ENCODE data around the gene PPM1H.

Gene PPM1H

DNA sequence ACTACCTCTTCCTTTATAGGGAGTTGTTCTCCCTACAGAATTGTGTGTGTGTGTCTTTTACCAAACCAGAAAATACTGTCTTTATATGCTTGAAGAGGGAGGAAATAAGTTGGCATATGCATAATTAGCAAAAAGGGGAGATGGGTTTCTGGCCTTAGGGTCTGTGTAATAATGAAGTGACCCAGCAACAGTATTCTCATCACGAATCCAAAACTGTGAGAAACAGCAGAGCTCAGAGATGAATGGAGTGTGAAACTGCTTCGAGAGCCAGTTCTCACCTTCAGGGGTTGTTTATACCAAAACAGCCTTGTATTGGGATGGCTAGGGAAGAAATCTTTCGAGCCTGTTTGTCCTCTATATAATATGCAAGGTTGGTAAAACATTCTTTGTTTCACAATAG, 240.8 kb downstream of the PPM1H start:
- no peak for DNase-seq (ENCODE audit: low spot score)
- H3K4ac ChIP-seq (ENCODE audit: low read length) = no peak overlapping the region
- H2BK12ac ChIP-seq (ENCODE audit: low read length) = no peak overlapping the region
- no peak overlapping the region for H2AFZ ChIP-seq (ENCODE audit: low read length)
- WGBS, 2 donors (ENCODE audit: extremely low coverage in 2 of 2, insufficient read length in 2 of 2, insufficient replicate concordance in 1 of 2) = no CpG with 5 or more reads among the region's 3 CpGs
- H3K36me3 ChIP-seq (replicated peaks in 1 of 2; ENCODE audit: control insufficient read depth in 2 of 2, insufficient read depth in 2 of 2, low read length in 2 of 2) = no peaks in the 10 kb centered on the region
- no peak overlapping the region for H3K4me3 ChIP-seq (ENCODE audit: low read length in 2 of 2)
- no peak overlapping the region for H3K9ac ChIP-seq (ENCODE audit: low read depth, low read length, poor library complexity)
- no peak overlapping the region for H2BK5ac ChIP-seq (ENCODE audit: low read length)
- no peak overlapping the region for H2AK5ac ChIP-seq (ENCODE audit: low read depth, low read length)
- no peak overlapping the region for H3K14ac ChIP-seq (ENCODE audit: low read length)
- no peaks in the 10 kb centered on the region for H3K27me3 ChIP-seq (ENCODE audit: control insufficient read depth in 3 of 3, insufficient read depth in 3 of 3, low read depth in 1 of 3, low read length in 3 of 3)
- H2BK120ac ChIP-seq (ENCODE audit: low read depth, low read length) = no peak overlapping the region
- peaks cover 0 to 3% of the 10 kb centered on the region in 2 donors for H3K4me1 ChIP-seq (ENCODE audit: control insufficient read depth in 2 of 2, insufficient read depth in 1 of 2, low read depth in 1 of 2, low read length in 2 of 2)
- H3K27ac ChIP-seq (replicated peaks; ENCODE audit: low read length) = no peak overlapping the region
- H3K4me2 ChIP-seq (ENCODE audit: insufficient read depth, low read length, poor library complexity, severe bottlenecking) = no peak overlapping the region
- no peak overlapping the region for H2BK15ac ChIP-seq (ENCODE audit: low read length)
- no peaks in the 10 kb centered on the region for H3K79me1 ChIP-seq (ENCODE audit: low read depth, low read length)
- H3K9me3 ChIP-seq (replicated peaks in 1 of 2; ENCODE audit: control insufficient read depth in 2 of 2, insufficient read depth in 1 of 2, low read depth in 1 of 2, low read length in 2 of 2) = no peaks in the 10 kb centered on the region
- no peak overlapping the region for H3K18ac ChIP-seq (ENCODE audit: low read length)
- H4K91ac ChIP-seq (ENCODE audit: low read depth, low read length, poor library complexity) = no peak overlapping the region
- H3K23ac ChIP-seq (ENCODE audit: low read depth, low read length, poor library complexity) = no peak overlapping the region
- H4K8ac ChIP-seq (ENCODE audit: low read depth, low read length) = no peak overlapping the region

DNA sequence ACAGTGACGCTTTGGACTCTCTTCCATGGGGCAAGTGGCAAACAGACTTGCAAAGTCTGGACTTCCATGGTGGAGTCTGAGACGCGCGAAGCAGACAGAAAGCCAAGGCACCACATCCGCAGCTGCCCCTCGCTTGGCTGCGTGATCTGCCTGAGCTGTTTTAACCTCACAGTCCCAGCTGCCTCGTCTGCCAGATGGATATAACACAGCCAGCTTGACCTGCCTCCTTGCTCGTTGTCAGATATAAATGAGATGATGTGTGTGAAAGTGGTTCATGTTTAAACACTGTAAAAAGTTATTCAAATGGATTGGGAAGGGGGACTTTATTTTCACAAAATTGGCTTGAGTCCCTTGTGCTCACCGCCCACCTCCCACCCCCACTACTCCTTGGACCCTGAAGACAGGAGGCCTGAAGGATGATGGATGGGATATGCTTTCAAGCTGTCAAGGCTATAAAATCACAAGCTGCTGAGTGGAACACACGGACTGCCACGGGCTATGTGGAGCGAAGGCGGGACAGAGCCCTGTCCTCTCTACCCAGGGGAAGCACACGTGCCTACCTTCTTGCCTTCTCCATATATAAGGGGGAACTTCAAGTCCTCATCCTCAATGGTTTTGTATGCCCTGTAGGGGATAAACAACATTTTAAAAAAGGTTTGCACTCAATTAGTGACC, 241.4 kb downstream of the PPM1H start:
- H3K9me3 ChIP-seq (replicated peaks in 1 of 2; ENCODE audit: control insufficient read depth in 2 of 2, insufficient read depth in 1 of 2, low read depth in 1 of 2, low read length in 2 of 2) = no peaks in the 10 kb centered on the region
- no peak overlapping the region for H2AK5ac ChIP-seq (ENCODE audit: low read depth, low read length)
- H4K91ac ChIP-seq (ENCODE audit: low read depth, low read length, poor library complexity) = no peak overlapping the region
- no peak overlapping the region for H3K14ac ChIP-seq (ENCODE audit: low read length)
- no peak overlapping the region for H3K27ac ChIP-seq (replicated peaks; ENCODE audit: low read length)
- no CpG with 5 or more reads among the region's 15 CpGs for whole genome bisulfite sequencing, 2 donors (ENCODE audit: extremely low coverage in 2 of 2, insufficient read length in 2 of 2, insufficient replicate concordance in 1 of 2)
- H3K36me3 ChIP-seq (replicated peaks in 1 of 2; ENCODE audit: control insufficient read depth in 2 of 2, insufficient read depth in 2 of 2, low read length in 2 of 2) = no peaks in the 10 kb centered on the region
- no peak overlapping the region for H2BK15ac ChIP-seq (ENCODE audit: low read length)
- no peak overlapping the region for H2AFZ ChIP-seq (ENCODE audit: low read length)
- H4K8ac ChIP-seq (ENCODE audit: low read depth, low read length) = no peak overlapping the region
- no peak overlapping the region for H3K23ac ChIP-seq (ENCODE audit: low read depth, low read length, poor library complexity)
- DNase-seq (ENCODE audit: low spot score) = no peak
- peaks cover 0 to 3% of the 10 kb centered on the region in 2 donors for H3K4me1 ChIP-seq (ENCODE audit: control insufficient read depth in 2 of 2, insufficient read depth in 1 of 2, low read depth in 1 of 2, low read length in 2 of 2)
- no peak overlapping the region for H2BK5ac ChIP-seq (ENCODE audit: low read length)
- no peak overlapping the region for H3K4me2 ChIP-seq (ENCODE audit: insufficient read depth, low read length, poor library complexity, severe bottlenecking)
- no peaks in the 10 kb centered on the region for H3K27me3 ChIP-seq (ENCODE audit: control insufficient read depth in 3 of 3, insufficient read depth in 3 of 3, low read depth in 1 of 3, low read length in 3 of 3)
- H3K79me1 ChIP-seq (ENCODE audit: low read depth, low read length) = no peaks in the 10 kb centered on the region
- no peak overlapping the region for H2BK12ac ChIP-seq (ENCODE audit: low read length)
- no peak overlapping the region for H3K9ac ChIP-seq (ENCODE audit: low read depth, low read length, poor library complexity)
- no peak overlapping the region for H3K4ac ChIP-seq (ENCODE audit: low read length)
- H3K18ac ChIP-seq (ENCODE audit: low read length) = no peak overlapping the region
- no peak overlapping the region for H3K4me3 ChIP-seq (ENCODE audit: low read length in 2 of 2)
- no peak overlapping the region for H2BK120ac ChIP-seq (ENCODE audit: low read depth, low read length)

DNA sequence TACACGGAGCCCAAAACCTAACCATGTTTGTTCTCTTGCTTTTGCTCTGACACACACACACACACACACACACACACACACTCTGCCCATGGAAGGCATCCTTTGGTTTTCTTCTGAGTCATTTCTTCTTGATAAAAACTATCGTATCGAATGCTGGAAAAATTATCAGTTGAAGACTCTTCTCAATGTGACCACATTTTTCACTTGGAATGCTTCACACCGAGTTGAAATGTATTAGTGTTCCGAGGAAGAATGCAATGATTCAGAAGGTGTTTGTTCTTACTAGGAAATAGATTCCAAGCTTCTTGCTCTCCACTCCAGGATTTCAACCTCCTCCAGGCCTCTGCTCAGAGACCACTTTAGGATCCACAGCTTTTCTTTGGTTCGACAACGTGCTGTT, 242.1 kb downstream of the PPM1H start:
- H4K91ac ChIP-seq (ENCODE audit: low read depth, low read length, poor library complexity) = no peak overlapping the region
- WGBS, 2 donors (ENCODE audit: extremely low coverage in 2 of 2, insufficient read length in 2 of 2, insufficient replicate concordance in 1 of 2) = no CpG with 5 or more reads among the region's 7 CpGs
- no peak overlapping the region for H3K27ac ChIP-seq (replicated peaks; ENCODE audit: low read length)
- no peak overlapping the region for H3K14ac ChIP-seq (ENCODE audit: low read length)
- no peak overlapping the region for H3K4ac ChIP-seq (ENCODE audit: low read length)
- H3K18ac ChIP-seq (ENCODE audit: low read length) = no peak overlapping the region
- H3K4me1 ChIP-seq (ENCODE audit: control insufficient read depth in 2 of 2, insufficient read depth in 1 of 2, low read depth in 1 of 2, low read length in 2 of 2) = peaks cover 0 to 3% of the 10 kb centered on the region in 2 donors
- H4K8ac ChIP-seq (ENCODE audit: low read depth, low read length) = no peak overlapping the region
- H3K4me2 ChIP-seq (ENCODE audit: insufficient read depth, low read length, poor library complexity, severe bottlenecking) = no peak overlapping the region
- no peaks in the 10 kb centered on the region for H3K79me1 ChIP-seq (ENCODE audit: low read depth, low read length)
- no peak overlapping the region for H3K9ac ChIP-seq (ENCODE audit: low read depth, low read length, poor library complexity)
- no peaks in the 10 kb centered on the region for H3K27me3 ChIP-seq (ENCODE audit: control insufficient read depth in 3 of 3, insufficient read depth in 3 of 3, low read depth in 1 of 3, low read length in 3 of 3)
- no peak for DNase-seq (ENCODE audit: low spot score)
- no peaks in the 10 kb centered on the region for H3K36me3 ChIP-seq (replicated peaks in 1 of 2; ENCODE audit: control insufficient read depth in 2 of 2, insufficient read depth in 2 of 2, low read length in 2 of 2)
- no peak overlapping the region for H2BK12ac ChIP-seq (ENCODE audit: low read length)
- H2BK5ac ChIP-seq (ENCODE audit: low read length) = no peak overlapping the region
- no peak overlapping the region for H3K23ac ChIP-seq (ENCODE audit: low read depth, low read length, poor library complexity)
- H2BK15ac ChIP-seq (ENCODE audit: low read length) = no peak overlapping the region
- H2AK5ac ChIP-seq (ENCODE audit: low read depth, low read length) = no peak overlapping the region
- no peak overlapping the region for H3K4me3 ChIP-seq (ENCODE audit: low read length in 2 of 2)
- no peak overlapping the region for H2BK120ac ChIP-seq (ENCODE audit: low read depth, low read length)
- H2AFZ ChIP-seq (ENCODE audit: low read length) = no peak overlapping the region
- H3K9me3 ChIP-seq (replicated peaks in 1 of 2; ENCODE audit: control insufficient read depth in 2 of 2, insufficient read depth in 1 of 2, low read depth in 1 of 2, low read length in 2 of 2) = no peaks in the 10 kb centered on the region

DNA sequence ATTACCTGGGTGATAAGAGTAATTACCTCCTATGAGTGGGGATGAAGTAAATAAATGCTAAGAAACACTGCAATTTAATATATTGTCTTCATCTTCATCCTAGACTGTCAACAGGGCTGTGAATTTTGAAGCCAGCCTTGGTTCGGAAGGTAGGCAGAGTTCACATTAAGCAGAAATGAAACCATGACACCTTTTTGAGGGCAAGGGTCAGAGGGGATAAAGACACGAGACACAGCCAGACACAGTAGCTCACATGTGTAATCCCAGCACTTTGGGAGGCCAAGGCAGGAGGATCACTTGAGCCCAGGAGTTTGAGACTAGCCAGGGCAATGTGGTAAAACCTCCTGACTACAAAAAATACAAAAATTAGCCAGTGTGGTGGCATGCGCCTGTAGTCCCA, 243.6 kb downstream of the PPM1H start:
- no peak overlapping the region for H4K91ac ChIP-seq (ENCODE audit: low read depth, low read length, poor library complexity)
- WGBS, 2 donors (ENCODE audit: extremely low coverage in 2 of 2, insufficient read length in 2 of 2, insufficient replicate concordance in 1 of 2) = no CpG with 5 or more reads among the region's 3 CpGs
- no peak overlapping the region for H3K4me3 ChIP-seq (ENCODE audit: low read length in 2 of 2)
- H3K18ac ChIP-seq (ENCODE audit: low read length) = no peak overlapping the region
- no peaks in the 10 kb centered on the region for H3K79me1 ChIP-seq (ENCODE audit: low read depth, low read length)
- no peak overlapping the region for H2AK5ac ChIP-seq (ENCODE audit: low read depth, low read length)
- no peak for DNase-seq (ENCODE audit: low spot score)
- H3K36me3 ChIP-seq (replicated peaks in 1 of 2; ENCODE audit: control insufficient read depth in 2 of 2, insufficient read depth in 2 of 2, low read length in 2 of 2) = no peaks in the 10 kb centered on the region
- H3K4me2 ChIP-seq (ENCODE audit: insufficient read depth, low read length, poor library complexity, severe bottlenecking) = no peak overlapping the region
- H3K27me3 ChIP-seq (ENCODE audit: control insufficient read depth in 3 of 3, insufficient read depth in 3 of 3, low read depth in 1 of 3, low read length in 3 of 3) = no peaks in the 10 kb centered on the region
- no peak overlapping the region for H3K14ac ChIP-seq (ENCODE audit: low read length)
- H3K23ac ChIP-seq (ENCODE audit: low read depth, low read length, poor library complexity) = no peak overlapping the region
- no peaks in the 10 kb centered on the region for H3K9me3 ChIP-seq (replicated peaks in 1 of 2; ENCODE audit: control insufficient read depth in 2 of 2, insufficient read depth in 1 of 2, low read depth in 1 of 2, low read length in 2 of 2)
- H4K8ac ChIP-seq (ENCODE audit: low read depth, low read length) = no peak overlapping the region
- H3K4ac ChIP-seq (ENCODE audit: low read length) = no peak overlapping the region
- peaks cover 0 to 3% of the 10 kb centered on the region in 2 donors for H3K4me1 ChIP-seq (ENCODE audit: control insufficient read depth in 2 of 2, insufficient read depth in 1 of 2, low read depth in 1 of 2, low read length in 2 of 2)
- H2BK15ac ChIP-seq (ENCODE audit: low read length) = no peak overlapping the region
- no peak overlapping the region for H2BK5ac ChIP-seq (ENCODE audit: low read length)
- H2BK12ac ChIP-seq (ENCODE audit: low read length) = no peak overlapping the region
- no peak overlapping the region for H2BK120ac ChIP-seq (ENCODE audit: low read depth, low read length)
- H3K27ac ChIP-seq (replicated peaks; ENCODE audit: low read length) = no peak overlapping the region
- no peak overlapping the region for H2AFZ ChIP-seq (ENCODE audit: low read length)
- no peak overlapping the region for H3K9ac ChIP-seq (ENCODE audit: low read depth, low read length, poor library complexity)

Data from neuronal stem cell (in vitro differentiated cells).